T-helper 1 cell treated with Interleukin-12 subunit alpha and Interleukin-12 subunit beta and Interleukin-4 antibody, amounts not matched to agents 30 μg/mL and 1 μg/mL, for 36 hours (primary cell): ENCODE data around the gene WDR59.

Experiments used
- H3K27ac Mint-ChIP-seq: one replicate; pipeline ENCODE4 v1.8.0; 2021; ENCODE audit warnings: mild to moderate bottlenecking, mixed read lengths
- H3K27me3 Mint-ChIP-seq: one replicate; pipeline ENCODE4 v1.8.0; 2021; ENCODE audit warnings: low read depth, mixed read lengths
- H3K36me3 Mint-ChIP-seq: one replicate; pipeline ENCODE4 v1.8.0; 2021; ENCODE audit warnings: low read depth, mixed read lengths
- H3K4me1 Mint-ChIP-seq: one replicate; pipeline ENCODE4 v1.8.0; 2021; ENCODE audit warnings: low read depth, mixed read lengths
- H3K4me3 Mint-ChIP-seq: one replicate; pipeline ENCODE4 v1.8.0; 2021; ENCODE audit warnings: mild to moderate bottlenecking, moderate library complexity, mixed read lengths
- H3K9me3 Mint-ChIP-seq: one replicate; pipeline ENCODE4 v1.8.0; 2021; ENCODE audit warnings: mixed read lengths

The WDR59 gene

DNA sequence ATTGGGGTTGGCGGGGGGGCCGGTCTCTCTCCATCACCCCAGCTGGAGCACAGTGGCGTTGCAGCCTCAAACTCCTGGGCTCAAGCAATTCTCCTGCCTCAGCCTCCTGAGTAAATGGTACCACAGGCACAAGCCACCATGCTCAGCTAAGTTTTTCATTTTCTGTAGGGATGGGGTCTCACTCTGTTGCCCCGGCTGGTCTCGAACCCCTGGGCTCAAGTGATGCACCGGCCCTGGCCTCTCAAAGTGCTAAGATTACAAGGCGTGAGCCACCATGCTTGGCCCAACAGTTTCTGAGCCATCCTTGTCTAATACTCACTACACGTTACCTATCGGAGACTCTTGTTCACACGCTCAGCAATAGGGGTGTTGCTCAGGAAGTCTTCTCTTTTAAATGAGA, 11.6 kb downstream of the WDR59 start:
- no peak overlapping the region for H3K27ac Mint-ChIP-seq
- no peaks in the 10 kb centered on the region for H3K9me3 Mint-ChIP-seq
- peaks cover 11% of the 10 kb centered on the region for H3K36me3 Mint-ChIP-seq
- H3K4me3 Mint-ChIP-seq, result no peak overlapping the region
- H3K4me1 Mint-ChIP-seq, result peaks cover 9% of the 10 kb centered on the region
- H3K27me3 Mint-ChIP-seq, result no peaks in the 10 kb centered on the region

DNA sequence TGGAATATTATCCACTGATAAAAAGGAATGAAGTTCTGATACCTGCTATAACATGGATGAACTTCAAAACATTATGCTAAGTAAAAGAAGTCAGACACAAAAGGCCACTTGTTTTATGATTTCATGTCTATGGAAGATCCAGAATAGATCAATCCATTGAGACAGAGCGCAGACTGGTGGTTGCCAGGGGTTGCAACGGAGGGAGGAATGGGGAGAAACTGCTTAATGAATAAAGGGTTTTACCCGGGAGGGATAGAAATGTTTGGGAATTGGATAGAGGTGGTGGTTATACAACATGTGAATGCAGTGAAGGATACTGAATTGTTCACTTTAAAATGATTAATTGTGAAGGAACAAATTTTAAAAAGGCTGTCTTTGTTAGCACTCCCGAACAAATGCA, 30.2 kb downstream of the WDR59 start:
- H3K4me3 Mint-ChIP-seq, result no peak overlapping the region
- peaks cover 26% of the 10 kb centered on the region for H3K36me3 Mint-ChIP-seq
- H3K4me1 Mint-ChIP-seq, result peaks cover 6% of the 10 kb centered on the region
- H3K9me3 Mint-ChIP-seq, result no peaks in the 10 kb centered on the region
- H3K27me3 Mint-ChIP-seq, result no peaks in the 10 kb centered on the region
- H3K27ac Mint-ChIP-seq, result no peak overlapping the region

DNA sequence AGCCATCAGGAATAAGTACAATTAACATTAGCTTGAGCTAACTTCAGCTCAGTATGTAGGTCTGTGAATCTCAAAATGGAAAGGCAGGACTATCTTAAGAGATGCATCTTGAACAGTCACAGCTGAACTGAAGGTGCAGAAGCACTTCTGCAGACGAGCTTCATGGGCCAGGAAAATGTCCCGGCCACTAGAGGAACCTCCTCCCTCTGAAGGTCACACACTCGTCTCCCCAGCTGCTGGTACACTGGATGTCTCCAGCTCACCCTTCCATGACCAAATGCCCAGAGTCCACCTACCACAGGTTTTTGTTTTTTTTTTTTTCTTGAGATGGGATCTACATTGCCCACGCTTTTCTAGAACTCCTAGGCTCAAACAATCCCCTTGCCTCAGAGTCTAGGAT, 33.2 kb downstream of the WDR59 start:
- Mint-ChIP-seq H3K9me3 (no peaks in the 10 kb centered on the region), H3K36me3 (peaks cover 33% of the 10 kb centered on the region), H3K4me1 (peaks cover 1% of the 10 kb centered on the region), H3K27me3 (no peaks in the 10 kb centered on the region), H3K27ac (no peak overlapping the region), H3K4me3 (no peak overlapping the region)

- Mint-ChIP-seq H3K4me1 (peaks cover 1% of the 10 kb centered on the region), H3K27me3 (no peaks in the 10 kb centered on the region), H3K36me3 (peaks cover 30% of the 10 kb centered on the region)
Observed at GRCh38 chr16:74951206-74951605, 33.7 kb downstream of the WDR59 start.

GRCh38 chr16:74950511-74950910, 34.4 kb downstream of the WDR59 start:
- Mint-ChIP-seq H3K27ac (no peak overlapping the region), H3K27me3 (no peaks in the 10 kb centered on the region), H3K36me3 (peaks cover 25% of the 10 kb centered on the region), H3K4me3 (no peak overlapping the region), H3K4me1 (peaks cover 1% of the 10 kb centered on the region), H3K9me3 (no peaks in the 10 kb centered on the region)

More at GRCh38 chr16:74951206-74951605, 33.7 kb downstream of the WDR59 start:
- Mint-ChIP-seq H3K9me3 (no peaks in the 10 kb centered on the region), H3K27ac (no peak overlapping the region), H3K4me3 (no peak overlapping the region)

- peaks cover 22% of the 10 kb centered on the region for H3K36me3 Mint-ChIP-seq
- H3K4me3 Mint-ChIP-seq, result no peak overlapping the region
- no peak overlapping the region for H3K27ac Mint-ChIP-seq
Observed at GRCh38 chr16:74949309-74949708, 35.6 kb downstream of the WDR59 start.

DNA sequence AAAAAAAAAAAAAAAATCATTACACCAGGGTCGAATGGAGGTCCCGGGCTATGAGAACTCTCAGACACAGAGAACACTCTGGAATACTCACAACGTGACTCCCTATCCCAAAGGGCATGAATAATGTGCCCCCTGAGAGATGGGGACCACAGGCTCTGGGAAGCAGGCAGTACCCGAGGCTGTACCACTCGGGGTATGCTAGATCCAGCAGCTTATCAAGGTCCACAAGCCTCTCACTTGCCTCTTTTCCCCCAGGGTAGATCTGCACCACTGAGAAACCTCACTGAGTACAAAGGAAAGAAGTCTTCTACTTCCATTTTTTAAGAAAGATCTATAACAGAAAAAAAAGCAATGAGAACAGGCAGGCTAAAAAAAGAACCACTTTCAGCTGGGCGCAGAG, 40.5 kb downstream of the WDR59 start:
- no peak overlapping the region for H3K27ac Mint-ChIP-seq
- no peak overlapping the region for H3K4me3 Mint-ChIP-seq
- peaks cover under 1% of the 10 kb centered on the region for H3K4me1 Mint-ChIP-seq
- H3K36me3 Mint-ChIP-seq, result peaks cover 21% of the 10 kb centered on the region
- H3K27me3 Mint-ChIP-seq, result no peaks in the 10 kb centered on the region
- H3K9me3 Mint-ChIP-seq, result no peaks in the 10 kb centered on the region

More at GRCh38 chr16:74949309-74949708, 35.6 kb downstream of the WDR59 start:
- peaks cover 1% of the 10 kb centered on the region for H3K4me1 Mint-ChIP-seq
- H3K27me3 Mint-ChIP-seq, result no peaks in the 10 kb centered on the region
- H3K9me3 Mint-ChIP-seq, result no peaks in the 10 kb centered on the region

DNA sequence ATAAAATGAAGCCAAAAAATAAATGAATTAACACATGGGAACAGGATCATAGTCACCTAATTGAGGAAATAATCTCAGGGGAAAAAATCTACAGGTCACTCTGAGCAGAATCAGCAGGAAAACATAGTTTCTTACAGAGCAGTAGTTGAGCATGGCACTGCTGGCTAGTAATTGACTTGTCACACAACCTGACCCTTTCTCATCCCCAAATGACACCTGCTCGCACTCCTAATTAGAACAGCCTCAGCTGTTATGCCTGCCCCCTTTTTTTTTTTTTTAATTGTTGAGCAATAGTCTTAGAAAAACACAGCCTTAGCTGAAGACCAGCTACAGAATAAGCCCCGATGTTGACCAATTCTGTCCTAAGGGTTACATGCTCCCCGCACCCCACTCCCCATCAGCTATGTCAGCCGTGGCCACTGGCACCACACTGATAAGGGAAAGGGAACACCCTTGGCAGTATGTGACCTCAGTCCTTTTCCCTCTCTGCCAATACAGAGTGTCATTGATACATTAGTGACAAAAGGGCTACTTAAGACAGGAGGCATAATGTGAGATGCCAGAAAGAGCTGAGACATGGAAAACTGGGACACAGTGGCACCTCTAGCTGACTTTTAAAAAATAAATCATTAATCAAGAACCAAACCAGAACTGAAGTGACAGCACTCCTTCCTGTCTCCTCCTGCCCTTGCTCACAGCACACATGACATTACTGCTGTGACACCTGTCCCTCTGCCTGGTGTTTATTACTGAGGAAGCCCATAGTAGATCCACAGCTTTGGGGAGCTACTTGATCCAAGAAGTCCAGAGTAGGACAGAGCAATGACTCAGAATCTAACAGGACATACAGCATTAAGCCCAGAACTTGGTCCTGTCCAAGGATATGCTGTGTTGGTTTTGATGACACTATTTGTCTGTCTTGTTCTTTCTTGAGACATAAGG, 41.7 kb downstream of the WDR59 start:
- H3K4me1 Mint-ChIP-seq, result no peaks in the 10 kb centered on the region
- no peaks in the 10 kb centered on the region for H3K27me3 Mint-ChIP-seq
- peaks cover 18% of the 10 kb centered on the region for H3K36me3 Mint-ChIP-seq
- no peaks in the 10 kb centered on the region for H3K9me3 Mint-ChIP-seq
- H3K27ac Mint-ChIP-seq, result no peak overlapping the region
- H3K4me3 Mint-ChIP-seq, result no peak overlapping the region

DNA sequence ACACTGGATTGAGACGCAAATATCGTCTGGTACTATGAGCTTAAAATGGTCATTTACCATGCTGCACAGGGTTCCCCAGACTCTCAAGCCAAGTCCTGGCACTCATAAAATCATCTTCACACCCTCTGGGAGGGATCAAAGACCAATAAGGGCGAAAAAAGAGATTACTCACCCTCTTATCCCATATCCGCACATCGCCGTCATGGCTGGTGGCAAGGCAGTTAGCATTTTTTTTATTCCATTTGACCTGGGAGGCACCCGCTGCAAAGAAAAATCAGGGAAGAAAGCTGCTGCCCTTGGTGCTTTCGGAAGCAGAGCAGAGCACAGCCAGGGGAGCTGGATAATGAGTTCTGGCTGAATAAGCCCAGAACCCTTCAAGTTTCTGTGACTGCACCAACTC, 42.4 kb downstream of the WDR59 start:
- Mint-ChIP-seq H3K4me1 (no peaks in the 10 kb centered on the region), H3K36me3 (peaks cover 21% of the 10 kb centered on the region), H3K27me3 (no peaks in the 10 kb centered on the region)

DNA sequence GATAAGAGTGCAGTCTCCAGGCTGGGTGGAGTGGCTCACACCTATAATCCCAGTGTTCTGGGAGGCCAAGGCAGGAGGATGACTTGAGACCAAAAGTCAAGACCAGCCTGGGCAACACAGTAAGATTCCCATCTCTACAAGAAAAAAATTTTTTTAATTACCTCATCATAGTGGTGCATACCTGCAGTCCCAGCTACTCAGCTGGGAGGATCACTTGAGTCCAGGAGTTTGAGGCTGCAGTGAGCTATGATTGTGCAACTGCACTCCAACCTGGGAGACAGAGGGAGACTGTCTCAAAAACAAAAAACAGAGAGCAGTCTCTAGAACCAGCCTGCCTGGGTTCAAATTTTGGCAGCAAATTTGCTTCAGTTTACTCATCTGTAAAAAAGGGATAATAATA, 45.2 kb downstream of the WDR59 start:
- Mint-ChIP-seq H3K9me3 (no peaks in the 10 kb centered on the region), H3K27me3 (no peaks in the 10 kb centered on the region), H3K4me3 (no peak overlapping the region), H3K27ac (no peak overlapping the region), H3K4me1 (peaks cover 4% of the 10 kb centered on the region), H3K36me3 (peaks cover 27% of the 10 kb centered on the region)

More for the DNA sequence above, 42.4 kb downstream of the WDR59 start:
- H3K9me3 Mint-ChIP-seq, result no peaks in the 10 kb centered on the region
- no peak overlapping the region for H3K27ac Mint-ChIP-seq
- H3K4me3 Mint-ChIP-seq, result no peak overlapping the region

DNA sequence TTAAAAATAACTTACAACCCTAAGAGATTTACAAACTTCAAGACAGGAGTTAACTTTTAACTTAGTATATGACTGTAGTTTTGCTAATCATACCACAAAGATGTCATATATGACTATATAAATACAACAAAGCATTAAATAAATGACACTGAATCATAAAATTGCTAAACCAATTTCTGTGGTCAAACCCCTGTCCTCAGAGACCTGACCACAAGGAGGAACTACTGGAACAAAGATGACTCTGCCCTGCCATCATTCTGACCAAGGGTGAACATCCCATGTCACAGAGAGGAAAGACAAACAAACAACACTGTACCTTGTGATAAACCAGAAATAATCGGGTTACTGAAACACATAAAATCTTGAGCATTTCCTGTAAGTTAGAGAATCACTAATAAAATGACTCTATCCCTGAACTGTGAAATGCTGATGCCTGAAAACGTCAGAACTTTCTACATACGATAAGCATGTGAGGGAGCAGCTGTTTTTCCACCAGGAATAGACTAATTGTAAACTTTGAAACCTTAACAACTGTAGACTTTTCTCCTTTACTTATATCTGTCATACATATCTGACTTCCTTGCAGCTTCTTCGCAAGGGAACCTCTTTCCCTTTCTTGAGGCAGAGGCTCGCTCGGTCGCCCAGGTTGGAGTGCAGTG, 47.9 kb downstream of the WDR59 start:
- Mint-ChIP-seq H3K36me3 (peaks cover 32% of the 10 kb centered on the region), H3K9me3 (no peaks in the 10 kb centered on the region), H3K4me3 (no peak overlapping the region), H3K27me3 (no peaks in the 10 kb centered on the region), H3K4me1 (peaks cover 4% of the 10 kb centered on the region), H3K27ac (no peak overlapping the region)

- Mint-ChIP-seq H3K9me3 (no peaks in the 10 kb centered on the region), H3K4me3 (no peak overlapping the region), H3K27ac (no peak overlapping the region), H3K36me3 (peaks cover 15% of the 10 kb centered on the region), H3K27me3 (no peaks in the 10 kb centered on the region), H3K4me1 (no peaks in the 10 kb centered on the region)
Observed at GRCh38 chr16:74931445-74931844, 53.5 kb downstream of the WDR59 start.

DNA sequence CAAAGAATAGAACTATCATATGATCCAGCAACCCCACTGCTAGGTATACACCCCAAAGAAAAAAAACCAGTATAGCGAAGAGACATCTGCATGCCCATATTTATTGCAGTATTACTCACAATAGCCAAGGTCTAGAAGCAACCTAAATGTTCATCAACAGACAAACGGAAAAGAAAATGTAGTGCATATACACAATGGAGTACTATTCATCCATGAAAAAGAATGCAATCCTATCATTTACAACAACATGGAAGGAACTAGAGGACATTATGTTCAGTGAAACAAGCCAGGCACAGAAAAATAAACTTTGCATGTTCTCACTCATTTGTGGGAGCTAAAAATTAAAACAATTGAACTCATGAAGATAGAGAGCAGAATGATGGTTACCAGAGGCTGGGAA, 55.3 kb downstream of the WDR59 start:
- H3K4me3 Mint-ChIP-seq, result no peak overlapping the region
- H3K36me3 Mint-ChIP-seq, result peaks cover 19% of the 10 kb centered on the region
- no peak overlapping the region for H3K27ac Mint-ChIP-seq
- no peaks in the 10 kb centered on the region for H3K27me3 Mint-ChIP-seq
- no peaks in the 10 kb centered on the region for H3K9me3 Mint-ChIP-seq
- H3K4me1 Mint-ChIP-seq, result no peaks in the 10 kb centered on the region

DNA sequence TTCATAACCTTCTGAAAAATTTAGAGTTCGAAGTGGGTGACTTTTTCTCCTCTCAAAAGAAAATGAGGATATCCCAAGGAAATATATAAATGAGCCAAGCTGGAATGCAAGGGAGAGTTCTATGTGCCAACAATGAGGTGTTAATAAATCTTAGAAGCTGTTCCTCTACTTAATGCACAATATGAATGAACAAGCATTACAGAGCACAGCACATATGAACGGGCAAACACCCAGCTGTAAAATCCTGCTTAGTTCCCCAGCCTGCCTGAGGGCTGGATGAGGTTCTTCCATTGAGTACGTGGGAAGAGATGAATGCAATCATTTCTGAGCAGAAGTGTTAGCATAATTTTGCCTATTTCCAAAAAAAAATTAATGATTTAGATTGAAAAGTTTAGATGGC, 58.1 kb downstream of the WDR59 start:
- no peaks in the 10 kb centered on the region for H3K9me3 Mint-ChIP-seq
- H3K36me3 Mint-ChIP-seq, result peaks cover 23% of the 10 kb centered on the region
- H3K27me3 Mint-ChIP-seq, result no peaks in the 10 kb centered on the region
- no peak overlapping the region for H3K27ac Mint-ChIP-seq
- H3K4me1 Mint-ChIP-seq, result no peaks in the 10 kb centered on the region
- no peak overlapping the region for H3K4me3 Mint-ChIP-seq
